ENCODE results near the gene GAP43.
"Not testable (repeated sequence)": the region's sequence is repeated elsewhere in the genome, so short reads cannot be mapped to it uniquely, and the experiment has no call there.

The GAP43 gene

GRCh38 chr3:115698851-115699591 lies 75.7 kb downstream of the GAP43 start:
- DNase-seq: peak; percentile 83

DNA sequence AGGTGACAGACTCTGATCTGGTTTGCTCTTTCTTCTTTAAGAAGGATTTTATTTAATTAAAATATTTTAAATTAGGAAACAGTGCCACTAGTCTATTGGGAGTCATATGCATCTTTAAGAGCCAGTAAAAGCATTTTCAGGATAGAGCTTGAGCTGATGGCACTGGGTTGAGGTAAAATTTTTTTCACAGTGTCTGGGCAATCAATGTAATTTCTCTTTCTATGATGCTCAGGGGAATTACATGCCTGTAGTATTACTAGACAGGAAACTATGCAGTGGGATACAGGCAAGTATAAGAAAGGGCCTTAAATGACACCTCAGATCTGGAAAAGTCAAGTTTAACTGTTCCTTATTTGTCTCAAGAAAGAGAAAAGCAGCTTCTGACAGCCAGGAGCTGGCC lies 76.4 kb downstream of the GAP43 start:
- peak; percentile 87 for DNase-seq

DNA sequence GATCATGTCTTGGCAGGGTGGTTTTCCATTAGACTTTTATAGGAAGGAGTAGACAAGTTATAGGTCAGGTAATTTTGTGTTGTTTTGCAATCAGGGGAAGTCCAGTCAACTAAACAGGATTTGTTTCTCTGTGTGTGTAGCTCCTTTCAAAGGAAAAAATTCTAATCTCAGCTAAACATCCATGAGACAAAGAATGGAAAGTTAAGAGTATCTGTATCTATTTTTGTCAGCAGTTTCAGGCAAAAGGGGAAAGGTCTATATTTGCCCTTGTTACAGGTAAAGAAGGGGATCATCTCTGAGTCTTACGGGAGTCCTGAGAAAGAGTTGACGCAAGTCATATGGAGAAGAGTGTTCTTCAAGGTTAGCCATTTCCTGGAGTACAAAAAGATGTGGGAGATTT lies 79.3 kb downstream of the GAP43 start:
- no peak for DNase-seq

- DNase-seq: no peak
These were observed 81.5 kb downstream of the GAP43 start for GRCh38 chr3:115704661-115705338.

DNA sequence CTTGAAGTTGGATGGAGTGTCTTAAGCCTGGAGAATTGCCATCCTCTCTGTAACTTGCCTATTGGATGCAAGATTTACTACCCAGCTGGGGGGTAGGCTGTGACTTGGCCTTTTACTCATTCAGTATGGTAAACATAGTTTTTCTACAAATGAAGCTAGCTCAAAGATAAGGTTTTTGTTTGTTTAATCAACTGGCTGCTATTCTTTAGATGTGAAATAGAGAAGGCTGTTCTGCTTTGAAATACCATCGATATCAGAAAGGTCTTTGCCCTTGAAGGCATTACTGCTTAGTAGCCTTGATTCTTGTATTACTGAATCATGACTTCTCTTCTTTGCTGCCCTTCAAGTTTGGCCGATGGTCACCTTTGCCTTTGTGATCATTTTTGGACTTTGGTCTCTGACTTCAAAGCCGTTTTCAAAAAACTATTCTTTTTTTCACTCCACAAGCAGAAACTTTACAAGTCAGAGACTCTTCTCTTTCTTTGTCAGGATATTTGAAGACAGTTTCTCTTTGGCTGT lies 83.1 kb downstream of the GAP43 start:
- no peak for DNase-seq

DNA sequence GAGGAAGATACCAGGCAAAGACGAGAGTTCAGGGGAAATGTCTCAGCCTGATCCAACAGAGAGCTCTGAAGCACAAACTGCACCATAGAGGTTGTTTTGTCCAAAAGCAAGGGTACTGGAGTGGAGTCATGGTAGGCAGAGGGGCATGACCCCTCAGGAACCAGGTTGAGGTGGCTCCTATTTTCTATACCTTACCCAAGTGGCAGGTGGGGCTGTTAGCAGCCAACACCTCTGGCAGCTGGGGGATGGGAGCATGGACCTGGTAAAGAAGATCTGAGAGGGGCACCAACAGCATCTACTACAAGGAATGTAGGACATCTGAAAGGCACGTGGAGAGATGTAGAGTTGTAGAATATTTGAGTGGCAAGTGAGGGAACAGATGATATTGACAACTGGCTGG lies 85.2 kb downstream of the GAP43 start:
- no peak for DNase-seq

DNA sequence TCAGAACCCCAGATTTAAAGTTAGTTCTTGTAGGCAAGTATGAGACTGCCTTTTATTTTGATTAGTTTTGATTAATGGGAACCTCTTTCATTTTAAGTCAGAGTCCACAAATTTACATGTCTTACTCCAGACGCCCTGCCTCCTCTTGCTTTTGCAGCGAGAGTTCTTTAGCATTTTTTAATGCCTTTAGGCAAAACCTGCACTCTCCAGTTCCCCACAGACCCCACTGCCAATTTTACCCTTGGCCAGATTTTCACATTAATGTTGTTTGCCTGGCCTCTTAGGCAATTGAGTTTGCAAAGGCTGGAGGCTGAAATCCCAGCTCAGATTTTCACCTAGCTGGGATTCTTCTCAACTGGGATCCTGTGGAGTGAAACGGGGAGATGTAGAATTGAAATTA lies 85.8 kb downstream of the GAP43 start:
- DNase-seq: no peak

DNA sequence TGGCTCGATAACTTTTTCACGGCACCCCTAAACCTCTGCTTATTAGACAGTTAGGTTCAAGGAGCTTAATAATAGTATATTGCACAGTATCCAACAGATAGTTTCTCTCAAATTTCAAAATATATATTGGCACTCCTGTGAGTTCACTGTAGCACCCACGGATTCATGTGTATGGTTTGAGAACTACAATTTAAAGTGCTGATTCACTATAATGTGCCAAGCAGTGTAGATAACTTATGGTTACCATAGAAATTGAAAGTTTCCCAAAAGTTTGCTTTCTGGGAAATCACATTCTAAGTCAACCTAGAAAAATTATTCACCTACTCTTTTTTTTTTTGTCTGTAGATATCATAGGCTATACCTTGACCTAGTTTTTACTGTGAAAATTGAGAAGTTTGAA lies 86.6 kb downstream of the GAP43 start:
- DNase-seq: peak; percentile 21

GRCh38 chr3:115710799-115711198 lies 87.5 kb downstream of the GAP43 start:
- peak; percentile 56 for DNase-seq

DNA sequence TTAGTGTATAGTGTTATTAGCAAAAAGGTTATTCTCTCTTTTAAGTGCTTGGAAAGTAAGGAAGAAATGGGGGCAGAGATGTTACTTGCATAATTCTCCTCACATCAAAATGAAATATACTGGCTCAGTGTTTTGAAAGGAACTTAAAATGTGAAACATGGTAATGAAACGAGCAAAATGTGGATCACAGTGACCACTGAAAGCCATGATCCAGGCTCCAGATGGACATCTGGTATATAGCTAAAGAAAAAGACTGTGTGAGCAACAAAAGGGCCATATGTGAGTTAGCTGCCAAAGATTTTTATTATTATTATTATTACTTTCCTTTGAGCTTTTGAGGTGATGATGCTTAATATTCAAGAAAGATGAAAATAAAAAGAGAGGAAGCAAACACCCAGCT lies 89.6 kb downstream of the GAP43 start:
- no peak for DNase-seq

- DNase-seq: peak; percentile 81
These were observed 90.0 kb downstream of the GAP43 start for GRCh38 chr3:115713284-115713683.

- DNase-seq: no peak
These were observed 92.0 kb downstream of the GAP43 start for GRCh38 chr3:115715241-115715745.

DNA sequence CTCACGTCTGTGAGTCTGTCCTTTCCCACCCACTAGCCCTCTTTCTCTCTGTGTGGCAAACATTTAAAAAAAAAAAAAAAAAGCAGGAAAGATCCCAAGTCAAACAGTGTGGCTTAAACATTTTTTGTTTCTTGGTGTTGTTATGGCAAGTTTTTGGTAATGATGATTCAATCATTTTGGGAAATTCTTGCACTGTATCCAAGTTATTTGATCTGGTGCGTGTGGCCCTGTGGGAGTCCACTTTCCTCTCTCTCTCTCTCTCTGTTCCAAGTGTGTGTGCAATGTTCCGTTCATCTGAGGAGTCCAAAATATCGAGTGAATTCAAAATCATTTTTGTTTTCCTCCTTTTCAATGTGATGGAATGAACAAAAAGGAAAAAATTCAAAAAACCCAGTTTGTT lies 97.7 kb downstream of the GAP43 start:
- DNase-seq: peak; percentile 52

DNA sequence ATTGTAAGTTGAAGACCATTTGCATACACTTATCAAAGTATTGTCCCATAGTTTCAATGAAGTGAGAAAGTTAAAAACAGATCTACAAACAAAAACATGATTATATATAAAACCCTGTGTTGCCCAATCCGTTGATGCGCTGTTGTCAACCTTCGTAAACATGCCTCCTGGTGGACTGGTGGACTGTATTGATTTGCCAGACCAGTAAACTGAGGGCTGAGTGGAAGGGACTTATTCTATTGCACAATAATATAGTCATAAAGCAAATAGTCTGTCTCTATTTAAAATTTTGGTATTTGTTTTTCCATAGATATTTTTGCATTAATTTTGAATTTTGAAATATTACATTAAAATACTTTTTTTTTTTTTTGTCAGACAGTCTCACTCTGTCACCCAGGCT lies 102.5 kb downstream of the GAP43 start:
- DNase-seq: no peak

GRCh38 chr3:115727135-115727534 lies 103.8 kb downstream of the GAP43 start:
- DNase-seq: no peak

GRCh38 chr3:115728013-115728412 lies 104.7 kb downstream of the GAP43 start:
- no peak for DNase-seq

GRCh38 chr3:115736341-115736740 lies 113.0 kb downstream of the GAP43 start:
- not testable (repeated sequence) for DNase-seq

GRCh38 chr3:115741650-115742049 lies 118.3 kb downstream of the GAP43 start:
- DNase-seq: no peak

DNA sequence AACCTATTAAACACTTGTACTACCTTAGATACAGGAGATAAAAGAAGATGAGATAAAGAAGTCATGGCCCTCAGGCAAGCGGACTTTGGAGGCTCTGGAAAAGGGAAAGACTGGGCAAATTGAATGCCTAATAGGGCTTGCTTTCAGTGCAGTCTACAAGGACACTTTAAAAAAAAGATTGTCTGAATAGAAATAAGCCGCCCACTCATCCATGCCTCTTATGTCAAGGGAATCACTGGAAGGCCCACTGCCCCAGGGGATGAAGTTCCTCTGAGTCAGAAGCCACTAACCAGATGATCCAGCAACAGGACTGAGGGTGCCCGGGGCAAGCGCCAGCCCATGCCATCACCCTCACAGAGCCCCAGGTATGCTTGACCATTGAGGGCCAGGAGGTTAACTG lies 121.2 kb downstream of the GAP43 start:
- DNase-seq: not testable (repeated sequence)

DNA sequence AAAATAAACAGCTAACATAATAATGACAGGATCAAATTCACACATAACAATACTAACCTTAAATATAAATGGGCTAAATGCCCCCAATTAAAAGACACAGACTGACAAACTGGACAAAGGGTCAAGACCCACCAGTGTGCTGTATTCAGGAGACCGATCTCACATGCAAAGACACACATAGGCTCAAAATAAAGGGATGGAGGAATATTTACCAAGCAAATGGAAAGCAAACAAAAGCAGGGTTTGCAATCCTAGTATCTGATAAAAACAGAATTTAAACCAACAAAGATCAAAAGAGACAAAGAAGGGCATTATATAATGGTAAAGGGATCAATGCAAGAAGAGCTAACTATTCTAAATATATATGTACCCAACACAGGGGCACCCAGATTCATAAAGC lies 129.7 kb downstream of the GAP43 start:
- DNase-seq: not testable (repeated sequence)

DNA sequence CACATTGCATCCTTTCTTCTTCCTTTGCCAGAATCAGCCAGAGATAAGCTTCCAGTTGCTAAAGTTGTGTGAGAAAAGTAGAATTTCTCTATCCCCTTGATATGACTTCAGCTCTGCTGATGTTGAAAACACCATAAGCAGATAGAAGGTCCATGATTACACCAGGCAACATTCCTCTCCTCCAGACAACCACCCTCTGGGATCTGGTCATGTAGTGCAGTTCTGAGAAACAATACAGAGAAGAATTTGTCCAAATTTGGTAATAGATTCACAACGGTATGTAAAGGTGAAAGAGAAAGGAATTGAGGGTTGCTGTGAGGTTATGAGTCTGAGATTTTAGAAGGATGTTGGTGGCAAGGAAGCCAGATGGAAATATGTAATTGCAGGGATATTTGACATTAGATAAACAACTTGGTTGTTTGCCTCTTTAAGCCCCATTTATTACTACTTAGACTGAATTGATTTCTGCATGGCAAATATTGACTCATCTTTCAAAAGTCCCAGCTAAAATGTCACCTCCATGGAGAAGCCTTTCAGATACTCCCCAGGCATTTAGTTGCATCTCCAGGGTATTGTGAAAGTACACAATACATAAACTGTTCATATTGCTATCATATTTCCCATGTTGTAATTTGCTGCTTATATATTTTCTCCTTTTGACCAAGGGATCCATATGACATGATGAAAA lies 134.9 kb downstream of the GAP43 start:
- DNase-seq: peak; percentile 30

DNA sequence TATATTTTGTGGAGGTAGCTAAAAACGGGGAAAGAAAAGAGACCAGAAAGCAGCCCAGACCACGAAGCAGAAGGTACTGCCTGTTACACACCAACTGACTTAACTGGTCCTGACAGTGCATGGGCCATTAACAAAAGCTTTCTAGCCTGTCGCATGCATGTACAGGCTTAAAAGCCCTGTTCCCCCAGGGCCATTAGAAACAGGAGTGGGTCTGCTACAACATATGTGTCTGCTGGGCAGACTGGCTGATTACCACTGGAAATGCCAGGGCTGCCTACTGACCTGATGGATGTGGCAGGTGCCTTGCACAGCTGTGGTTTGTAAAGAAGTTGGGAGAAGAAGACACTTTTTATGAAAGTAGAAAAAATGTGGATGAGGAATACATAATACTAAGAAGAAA lies 137.4 kb downstream of the GAP43 start:
- no peak for DNase-seq

DNA sequence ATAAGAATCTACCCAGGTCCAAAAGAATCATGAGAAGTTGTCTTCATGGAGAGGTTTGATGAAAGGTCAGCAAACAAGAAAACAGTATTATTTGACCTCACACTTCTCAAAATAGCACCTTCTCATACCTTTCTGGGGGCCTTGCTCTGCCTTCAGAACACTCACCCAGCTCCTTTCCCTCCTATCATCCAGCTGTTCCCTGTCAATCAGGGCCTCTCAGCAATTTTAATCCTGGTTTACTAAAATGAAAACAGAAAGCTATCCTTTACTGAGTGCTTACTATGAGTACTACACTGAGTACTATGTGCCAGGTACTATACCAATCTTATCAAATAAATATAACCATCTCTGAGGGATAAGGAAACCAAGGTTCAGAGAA lies 138.6 kb downstream of the GAP43 start:
- no peak for DNase-seq

Measured in fibroblast of upper back skin (primary cell).